Measurements from ENCODE around the gene NCKAP5.

GRCh38 chr2:133142087-133142486 lies 426.2 kb downstream of the NCKAP5 start:
- TF ChIP-seq CTCF (IDR thresholded peaks at IDR 0.05) (no peak), POLR2A (IDR thresholded peaks at IDR 0.05) (no peak)

Measured in upper lobe of left lung (tissue), 4 donors.